Epithelial cell of proximal tubule (primary cell): Measurements from ENCODE around the gene REST. TPM values are rescaled to one million over a fixed set of nuclear protein-coding genes. Genes with fewer than 3 reads are reported as not detected.
"Not testable (repeated sequence)": the region's sequence is repeated elsewhere in the genome, so short reads cannot be mapped to it uniquely, and the experiment has no call there.

ENCODE experiments used
- DNase-seq: peaks from one replicate; pipeline ENCODE4 v3.0.0-alpha.2; 2011; ENCODE audit warnings: low read depth
- H3K4me3 ChIP-seq: 2 replicates; pipeline ENCODE4 v1.5.1; 2011; ENCODE audit warnings: low read depth, mild to moderate bottlenecking, low read length
- total RNA-seq: library from RNA; depleted of rRNA; stranded (reverse); fragments of >200 nt; gene quantifications from 2 replicates; pipeline ENCODE4 v1.2.3, GENCODE V29; 2015
- TF ChIP-seq, protein P1 (sequence below): conservative IDR thresholded peaks from 2 replicates; pipeline ENCODE4 v1.5.1; 2012; ENCODE audit warnings: low read depth, mild to moderate bottlenecking, low read length

The REST gene
- total RNA-seq, 1 donor from 2014 or later: 22.9 TPM

DNA sequence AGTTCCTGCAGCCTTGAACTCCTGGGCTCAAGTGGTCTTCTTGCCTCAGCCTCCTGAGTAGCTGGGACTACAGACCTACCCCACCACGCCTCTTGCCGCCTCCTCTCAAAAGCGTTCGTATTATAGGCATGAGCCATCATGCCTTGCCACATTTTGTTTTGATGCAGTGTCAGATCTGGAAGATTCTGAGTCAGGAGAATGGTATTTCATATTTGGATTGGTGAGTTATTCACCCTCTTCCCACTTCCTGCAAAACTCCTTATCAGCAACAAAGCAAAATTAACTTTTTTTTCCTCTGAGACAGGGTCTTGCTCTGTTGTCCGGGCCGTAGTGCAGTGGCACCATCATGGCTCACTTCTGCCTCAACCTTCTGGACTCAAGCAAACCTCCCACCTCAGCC is 29.6 kb downstream of the REST start:
- no peak overlapping the region for H3K4me3 ChIP-seq
- TF ChIP-seq, protein P1, sequence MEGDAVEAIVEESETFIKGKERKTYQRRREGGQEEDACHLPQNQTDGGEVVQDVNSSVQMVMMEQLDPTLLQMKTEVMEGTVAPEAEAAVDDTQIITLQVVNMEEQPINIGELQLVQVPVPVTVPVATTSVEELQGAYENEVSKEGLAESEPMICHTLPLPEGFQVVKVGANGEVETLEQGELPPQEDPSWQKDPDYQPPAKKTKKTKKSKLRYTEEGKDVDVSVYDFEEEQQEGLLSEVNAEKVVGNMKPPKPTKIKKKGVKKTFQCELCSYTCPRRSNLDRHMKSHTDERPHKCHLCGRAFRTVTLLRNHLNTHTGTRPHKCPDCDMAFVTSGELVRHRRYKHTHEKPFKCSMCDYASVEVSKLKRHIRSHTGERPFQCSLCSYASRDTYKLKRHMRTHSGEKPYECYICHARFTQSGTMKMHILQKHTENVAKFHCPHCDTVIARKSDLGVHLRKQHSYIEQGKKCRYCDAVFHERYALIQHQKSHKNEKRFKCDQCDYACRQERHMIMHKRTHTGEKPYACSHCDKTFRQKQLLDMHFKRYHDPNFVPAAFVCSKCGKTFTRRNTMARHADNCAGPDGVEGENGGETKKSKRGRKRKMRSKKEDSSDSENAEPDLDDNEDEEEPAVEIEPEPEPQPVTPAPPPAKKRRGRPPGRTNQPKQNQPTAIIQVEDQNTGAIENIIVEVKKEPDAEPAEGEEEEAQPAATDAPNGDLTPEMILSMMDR: no peak
- DNase-seq: no peak

DNA sequence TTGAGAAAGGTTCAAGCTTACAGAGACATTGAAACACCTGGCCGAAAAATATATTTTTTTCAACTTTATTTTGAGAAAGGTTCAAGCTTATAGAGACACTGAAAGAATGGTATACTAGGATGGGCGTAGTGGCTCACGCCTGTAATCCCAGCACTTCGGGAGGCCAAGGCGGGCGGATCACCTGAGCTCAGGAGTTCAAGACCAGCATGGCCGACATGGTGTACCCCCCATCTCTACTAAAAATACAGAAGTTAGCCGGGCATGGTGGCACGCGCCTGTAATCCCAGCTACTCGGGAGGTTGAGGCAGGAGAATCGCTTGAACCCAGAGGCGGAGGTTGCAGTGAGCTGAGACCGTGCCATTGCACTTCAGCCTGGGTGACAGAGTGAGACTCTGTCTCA is 32.1 kb downstream of the REST start:
- DNase-seq, H3K4me3 ChIP-seq: not testable (repeated sequence)

DNA sequence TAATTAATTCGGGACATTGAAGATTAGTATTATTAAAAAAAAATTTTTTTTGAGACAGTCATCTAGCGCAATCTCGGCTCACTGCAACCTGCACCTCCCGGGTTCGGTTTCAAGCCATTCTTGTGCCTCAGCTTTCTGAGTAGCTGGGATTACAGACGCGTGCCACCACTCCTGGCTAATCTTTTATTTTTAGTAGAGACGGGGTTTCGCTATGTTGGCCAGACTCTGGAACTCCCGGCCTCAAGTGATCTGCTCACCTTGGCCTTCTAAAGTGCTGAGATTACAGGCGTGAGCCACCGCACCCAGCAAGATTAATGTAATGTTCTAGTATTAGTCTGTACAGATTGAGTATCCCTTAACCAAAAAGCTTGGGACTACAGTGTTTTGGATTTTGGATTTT is 32.7 kb downstream of the REST start:
- H3K4me3 ChIP-seq: no peak overlapping the region
- no peak for DNase-seq
- TF ChIP-seq, protein P1: no peak

DNA sequence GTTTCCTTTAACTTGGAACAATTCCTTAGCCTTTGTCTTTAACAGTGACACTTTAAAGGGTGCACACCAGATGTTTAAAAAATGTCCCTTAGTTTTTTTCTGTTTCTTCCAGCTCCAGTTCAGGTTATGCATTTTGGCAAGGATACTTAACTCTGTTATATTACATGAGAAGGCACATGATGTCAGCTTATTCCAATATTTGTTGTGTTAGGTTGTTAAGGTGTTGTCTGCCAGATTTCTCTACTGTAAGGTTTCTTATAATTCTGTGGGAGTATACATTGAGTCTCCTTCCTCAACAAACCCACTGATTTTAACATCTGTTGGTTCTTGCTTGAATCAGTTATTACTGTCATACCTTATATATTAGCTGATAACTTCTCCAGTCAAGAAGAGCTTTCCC is 33.3 kb downstream of the REST start:
- TF ChIP-seq, protein P1: no peak
- DNase-seq: no peak
- no peak overlapping the region for H3K4me3 ChIP-seq

DNA sequence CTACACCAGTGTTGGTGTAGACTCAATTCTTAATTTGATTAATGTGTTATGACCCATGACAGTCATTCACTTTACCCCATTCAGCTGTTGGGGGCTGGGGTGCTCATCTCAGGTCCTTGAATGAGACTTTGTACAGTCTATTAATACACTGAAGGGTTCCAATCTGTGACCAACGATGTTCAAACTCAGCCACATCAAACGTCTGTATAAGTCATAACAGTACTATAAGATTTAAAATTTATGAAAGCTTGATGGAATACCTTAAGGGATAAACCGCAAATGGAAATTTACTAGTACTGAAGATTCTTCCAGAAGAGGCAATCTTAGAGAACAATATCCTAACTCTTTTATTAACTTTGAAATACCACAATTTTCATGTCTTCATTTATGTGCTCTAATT is 33.7 kb downstream of the REST start:
- DNase-seq: no peak

DNA sequence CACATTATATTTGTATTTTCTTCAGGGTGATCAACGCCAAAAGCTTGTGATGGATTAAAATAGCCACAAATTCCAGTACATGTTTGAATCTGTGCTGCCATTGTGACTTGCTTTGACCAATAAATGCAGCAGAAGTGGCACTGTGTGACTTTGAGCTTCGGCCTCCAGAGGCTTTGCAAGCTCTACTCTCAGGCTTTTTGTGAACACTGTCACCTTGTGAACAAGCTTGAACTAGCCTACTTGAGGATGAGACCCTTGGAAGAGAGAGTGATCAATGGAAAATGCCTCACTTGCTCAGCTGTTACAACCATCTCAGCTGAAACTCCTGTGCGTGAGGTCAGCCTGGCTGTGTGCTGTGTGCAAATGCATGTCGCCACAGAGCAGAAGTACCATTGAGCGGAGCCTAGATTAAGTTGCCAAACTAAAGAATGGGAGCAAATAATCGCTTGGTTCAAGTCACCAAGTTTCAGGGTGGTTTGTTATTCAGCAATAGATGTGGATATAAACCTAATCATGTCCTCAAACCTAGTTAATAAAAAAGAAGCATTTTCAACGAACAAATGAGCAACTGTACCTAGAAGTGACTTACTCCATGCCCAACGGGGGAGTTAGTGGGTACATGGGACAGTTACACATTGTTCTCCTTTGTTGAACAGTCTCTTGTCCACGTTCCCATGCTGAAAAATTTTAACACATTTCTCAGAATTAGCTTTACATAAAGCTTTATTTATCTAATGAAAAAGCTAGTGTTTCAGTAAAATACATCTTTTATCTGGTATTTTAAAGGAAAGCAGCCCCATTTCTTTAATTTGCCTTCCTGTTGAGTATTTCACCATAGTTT is 46.2 kb downstream of the REST start:
- DNase-seq: no peak
- TF ChIP-seq, protein P1: no peak
- H3K4me3 ChIP-seq: no peak overlapping the region

More for the DNA sequence above, 33.7 kb downstream of the REST start:
- TF ChIP-seq, protein P1: no peak
- H3K4me3 ChIP-seq: no peak overlapping the region

DNA sequence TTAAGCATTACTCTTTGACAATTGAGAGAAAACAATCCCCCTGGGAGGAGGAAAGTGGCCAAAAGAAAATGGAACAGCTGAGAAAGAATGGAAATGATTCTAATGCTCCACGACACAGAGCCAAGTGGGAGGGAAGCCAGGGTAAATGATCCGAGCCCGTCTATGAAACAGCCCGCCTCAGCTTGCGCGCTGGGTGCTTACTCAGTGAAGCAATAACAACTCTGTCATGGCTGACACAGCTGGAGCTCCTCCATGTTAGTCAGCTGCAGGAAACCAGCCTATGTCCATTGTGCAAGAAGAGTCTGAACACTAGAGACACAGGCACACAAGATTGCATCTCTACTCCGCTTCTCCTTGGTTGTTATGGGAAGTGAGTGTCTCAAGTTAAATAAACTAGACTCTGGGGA is 50.4 kb downstream of the REST start:
- TF ChIP-seq, protein P1: no peak
- H3K4me3 ChIP-seq: no peak overlapping the region
- peak; percentile 66 for DNase-seq
